ENCODE measurements around the gene CACHD1. TPM values are rescaled to one million over a fixed set of nuclear protein-coding genes. Genes with fewer than 3 reads are reported as not detected.

Gene CACHD1
- total RNA-seq, 1 donor from 2014 or later, result 32.0 TPM

DNA sequence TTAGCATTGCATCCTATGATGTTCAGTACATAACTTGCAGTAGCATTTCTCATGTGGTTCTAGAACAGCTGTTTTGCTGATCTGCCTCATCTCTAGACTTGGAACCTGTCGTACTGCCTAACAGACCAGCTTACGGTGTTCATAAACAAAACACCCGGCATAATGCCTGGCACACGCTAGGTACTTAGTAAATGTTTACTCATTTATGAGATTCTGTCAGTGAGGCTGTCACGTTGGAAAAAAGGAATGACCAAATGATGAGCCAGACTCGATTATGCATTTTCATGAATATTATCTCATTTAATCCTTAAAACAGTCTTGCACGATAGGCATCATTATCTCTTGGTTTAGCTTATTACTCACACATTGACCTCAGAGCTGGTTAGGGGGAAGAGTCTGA is 46.4 kb downstream of the CACHD1 start:
- no peak for ATAC-seq
- Histone ChIP-seq H3K27me3 (ENCODE audit: low read depth) (no peaks in the 10 kb centered on the region), H3K9me3 (no peaks in the 10 kb centered on the region), H3K4me3 (no peak overlapping the region), H3K36me3 (no peaks in the 10 kb centered on the region), H3K4me1 (peaks cover 70% of the 10 kb centered on the region), H3K27ac (no peak overlapping the region)
- intact Hi-C loops (cut with DNase I), result no loop called here
- TF ChIP-seq CTCF (IDR thresholded peaks at IDR 0.05), result no peak
- DNase-seq, result no peak

DNA sequence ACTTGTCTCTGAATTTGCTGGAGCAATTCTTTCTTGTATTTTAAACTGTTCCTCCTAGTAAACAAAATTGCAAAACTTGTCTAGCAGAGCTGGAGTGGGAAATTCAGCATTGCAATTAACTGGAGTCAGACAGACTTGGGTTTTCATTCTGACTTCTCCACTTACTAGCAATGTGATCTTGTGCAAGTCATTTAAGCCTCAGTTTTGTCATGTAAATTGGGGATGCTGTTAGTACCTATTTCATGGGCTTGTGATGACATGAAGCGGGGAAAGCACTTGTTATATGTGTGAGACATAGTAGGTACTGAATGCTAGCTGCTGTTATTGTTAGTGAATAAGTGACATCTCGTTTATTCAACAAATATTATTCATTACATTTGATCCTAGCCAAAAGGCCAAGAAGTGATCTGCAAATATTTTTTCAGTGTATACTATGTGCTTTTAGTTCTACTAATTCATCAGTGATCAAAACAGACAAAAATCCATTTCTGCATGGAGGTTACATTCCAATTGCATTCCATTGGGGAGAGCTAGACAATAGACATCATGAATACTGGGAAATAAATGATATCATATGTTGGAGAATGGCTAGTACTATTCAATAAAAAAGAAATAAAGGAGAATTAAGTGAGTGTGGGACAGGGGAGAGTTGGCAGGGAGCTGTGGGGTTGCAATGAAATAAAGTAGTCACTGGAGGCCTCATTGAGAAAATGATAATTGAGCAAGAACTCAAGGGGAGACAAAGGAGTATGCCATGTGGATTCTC is 47.1 kb downstream of the CACHD1 start:
- no peaks in the 10 kb centered on the region for H3K9me3 ChIP-seq
- TF ChIP-seq CTCF (IDR thresholded peaks at IDR 0.05), result no peak
- H3K27me3 ChIP-seq (ENCODE audit: low read depth), result no peaks in the 10 kb centered on the region
- no peak overlapping the region for H3K4me3 ChIP-seq
- ATAC-seq (no peak), DNase-seq (no peak)
- no peaks in the 10 kb centered on the region for H3K36me3 ChIP-seq
- intact Hi-C loops (cut with DNase I), result no loop called here
- peaks cover 64% of the 10 kb centered on the region for H3K4me1 ChIP-seq
- no peak overlapping the region for H3K27ac ChIP-seq

GRCh38 chr1:64517640-64518039 is 47.7 kb downstream of the CACHD1 start:
- no peak overlapping the region for H3K4me3 ChIP-seq
- intact Hi-C loops (cut with DNase I), result no loop called here
- no peak overlapping the region for H3K27ac ChIP-seq
- TF ChIP-seq CTCF (IDR thresholded peaks at IDR 0.05), result no peak
- peaks cover 58% of the 10 kb centered on the region for H3K4me1 ChIP-seq
- no peaks in the 10 kb centered on the region for H3K27me3 ChIP-seq (ENCODE audit: low read depth)
- no peak for ATAC-seq
- no peak for DNase-seq
- H3K9me3 ChIP-seq, result no peaks in the 10 kb centered on the region
- H3K36me3 ChIP-seq, result no peaks in the 10 kb centered on the region

- Histone ChIP-seq H3K4me1 (peaks cover 45% of the 10 kb centered on the region), H3K27ac (no peak overlapping the region), H3K27me3 (ENCODE audit: low read depth) (no peaks in the 10 kb centered on the region), H3K9me3 (no peaks in the 10 kb centered on the region), H3K4me3 (no peak overlapping the region), H3K36me3 (no peaks in the 10 kb centered on the region)
- DNase-seq (no peak), ATAC-seq (no peak)
- intact Hi-C loops (cut with DNase I), result no loop called here
- TF ChIP-seq CTCF (IDR thresholded peaks at IDR 0.05), result no peak
Measured at GRCh38 chr1:64518692-64519481, 49.0 kb downstream of the CACHD1 start.

DNA sequence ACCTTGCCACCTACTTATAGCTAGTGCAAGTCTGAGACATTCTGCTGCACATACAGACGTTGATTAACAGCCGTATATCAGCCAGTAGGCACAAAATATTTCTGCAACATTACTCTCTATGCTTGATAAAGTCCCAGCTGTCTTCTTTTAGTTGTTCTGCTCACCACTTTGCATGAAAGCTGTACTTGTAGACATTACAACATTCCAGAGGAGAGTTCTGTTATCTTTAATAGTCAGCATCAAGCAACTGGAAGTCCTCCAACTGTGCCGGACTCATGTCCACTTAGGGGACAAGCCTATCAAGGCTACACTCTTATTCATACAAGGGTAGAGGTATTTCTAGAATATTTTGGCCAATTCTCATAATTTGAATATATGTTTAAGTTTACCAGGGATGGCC is 50.0 kb downstream of the CACHD1 start:
- Histone ChIP-seq H3K27ac (no peak overlapping the region), H3K36me3 (no peaks in the 10 kb centered on the region), H3K27me3 (ENCODE audit: low read depth) (no peaks in the 10 kb centered on the region), H3K4me3 (no peak overlapping the region), H3K4me1 (peaks cover 38% of the 10 kb centered on the region), H3K9me3 (no peaks in the 10 kb centered on the region)
- peak; percentile 21 to 42 for ATAC-seq
- intact Hi-C loops (cut with DNase I), result no loop called here
- no peak for TF ChIP-seq CTCF (IDR thresholded peaks at IDR 0.05)
- DNase-seq, result no peak
